Tibial nerve (tissue), 3 donors: ENCODE measurements around the gene TLN1.

ENCODE experiments used
- POLR2A ChIP-seq, 2 donors: fragments of 450-650 bp; IDR thresholded peaks; one replicate each; pipeline ENCODE4 v1.6.1; 2017; ENCODE audit warnings: antibody characterized with exemption in 2 of 2, mild to moderate bottlenecking in 2 of 2, moderate library complexity in 2 of 2
- TF ChIP-seq, protein P1 (sequence below), 5 experiments: fragments of 200-600 bp in 3 of 5; fragments of 450-650 bp in 2 of 5; sonication (generic) in 3 of 5; IDR thresholded peaks; one replicate each; pipeline ENCODE4 v1.5.1; 2016 to 2019; ENCODE audit warnings: antibody characterized with exemption in 5 of 5, mild to moderate bottlenecking in 3 of 5, moderate library complexity in 2 of 5

- TF ChIP-seq, protein P1, sequence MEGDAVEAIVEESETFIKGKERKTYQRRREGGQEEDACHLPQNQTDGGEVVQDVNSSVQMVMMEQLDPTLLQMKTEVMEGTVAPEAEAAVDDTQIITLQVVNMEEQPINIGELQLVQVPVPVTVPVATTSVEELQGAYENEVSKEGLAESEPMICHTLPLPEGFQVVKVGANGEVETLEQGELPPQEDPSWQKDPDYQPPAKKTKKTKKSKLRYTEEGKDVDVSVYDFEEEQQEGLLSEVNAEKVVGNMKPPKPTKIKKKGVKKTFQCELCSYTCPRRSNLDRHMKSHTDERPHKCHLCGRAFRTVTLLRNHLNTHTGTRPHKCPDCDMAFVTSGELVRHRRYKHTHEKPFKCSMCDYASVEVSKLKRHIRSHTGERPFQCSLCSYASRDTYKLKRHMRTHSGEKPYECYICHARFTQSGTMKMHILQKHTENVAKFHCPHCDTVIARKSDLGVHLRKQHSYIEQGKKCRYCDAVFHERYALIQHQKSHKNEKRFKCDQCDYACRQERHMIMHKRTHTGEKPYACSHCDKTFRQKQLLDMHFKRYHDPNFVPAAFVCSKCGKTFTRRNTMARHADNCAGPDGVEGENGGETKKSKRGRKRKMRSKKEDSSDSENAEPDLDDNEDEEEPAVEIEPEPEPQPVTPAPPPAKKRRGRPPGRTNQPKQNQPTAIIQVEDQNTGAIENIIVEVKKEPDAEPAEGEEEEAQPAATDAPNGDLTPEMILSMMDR (IDR thresholded peaks at IDR 0.05) = no peak
- TF ChIP-seq POLR2A (IDR thresholded peaks at IDR 0.05) = no peak
Observed at GRCh38 chr9:35656831-35657545, 75.0 kb downstream of the TLN1 start.
